ENCODE results near the gene POC1B.
A peak's percentile ranks its signal among the peaks of the same experiment; 100 is the strongest.

The POC1B gene

GRCh38 chr12:89525824-89526770, at the start of gene POC1B:
Gene POC1B (minus strand): TSS chr12:89526047. CDS start chr12:89525895, 152 bp downstream.
- no peak for TF ChIP-seq CTCF (IDR thresholded peaks at IDR 0.05; ENCODE audit: low read depth, low read length)
- DNase-seq (ENCODE audit: extremely low read depth, low read depth), result no peak

- DNase-seq (ENCODE audit: extremely low read depth, low read depth), result no peak
- no peak for TF ChIP-seq CTCF (IDR thresholded peaks at IDR 0.05; ENCODE audit: low read depth, low read length)
Observed at GRCh38 chr12:89575374-89575773, 49.5 kb upstream of the POC1B start.

GRCh38 chr12:89574736-89575208, 48.9 kb upstream of the POC1B start:
- peak; percentile 73 for DNase-seq (ENCODE audit: extremely low read depth, low read depth)

GRCh38 chr12:89573051-89573810, 47.4 kb upstream of the POC1B start:
- no peak for DNase-seq (ENCODE audit: extremely low read depth, low read depth)
- no peak for TF ChIP-seq CTCF (IDR thresholded peaks at IDR 0.05; ENCODE audit: low read depth, low read length)

More at GRCh38 chr12:89574736-89575208, 48.9 kb upstream of the POC1B start:
- no peak for TF ChIP-seq CTCF (IDR thresholded peaks at IDR 0.05; ENCODE audit: low read depth, low read length)

GRCh38 chr12:89571491-89572195, 45.8 kb upstream of the POC1B start:
- no peak for TF ChIP-seq CTCF (IDR thresholded peaks at IDR 0.05; ENCODE audit: low read depth, low read length)
- DNase-seq (ENCODE audit: extremely low read depth, low read depth), result peak; percentile 67

GRCh38 chr12:89568484-89568883, 42.6 kb upstream of the POC1B start:
- no peak for TF ChIP-seq CTCF (IDR thresholded peaks at IDR 0.05; ENCODE audit: low read depth, low read length)
- no peak for DNase-seq (ENCODE audit: extremely low read depth, low read depth)
